ENCODE data around the gene MFAP3.
"Not testable (repeated sequence)": the region's sequence is repeated elsewhere in the genome, so short reads cannot be mapped to it uniquely, and the experiment has no call there.

Gene MFAP3

GRCh38 chr5:154055201-154055600, 16.4 kb downstream of the MFAP3 start:
- DNase-seq = no peak

GRCh38 chr5:154058055-154059038, 19.6 kb downstream of the MFAP3 start:
- DNase-seq = no peak

- DNase-seq = no peak
Observed at GRCh38 chr5:154059039-154059430, 20.3 kb downstream of the MFAP3 start.

- no peak for DNase-seq
Observed at GRCh38 chr5:154059583-154059982, 20.8 kb downstream of the MFAP3 start.

GRCh38 chr5:154060606-154061005, 21.8 kb downstream of the MFAP3 start:
- no peak for DNase-seq

- DNase-seq = no peak
Observed at GRCh38 chr5:154063372-154063771, 24.6 kb downstream of the MFAP3 start.

GRCh38 chr5:154065971-154066370, 27.2 kb downstream of the MFAP3 start:
- DNase-seq = no peak

- DNase-seq = not testable (repeated sequence)
Observed at GRCh38 chr5:154069854-154070253, 31.1 kb downstream of the MFAP3 start.

GRCh38 chr5:154071799-154072413, 33.1 kb downstream of the MFAP3 start:
- no peak for DNase-seq

GRCh38 chr5:154072414-154073171, 33.8 kb downstream of the MFAP3 start:
- DNase-seq = peak; percentile 70

- DNase-seq = no peak
Observed at GRCh38 chr5:154076240-154076922, 37.6 kb downstream of the MFAP3 start.

- no peak for DNase-seq
Observed at GRCh38 chr5:154077696-154078095, 38.9 kb downstream of the MFAP3 start.

- DNase-seq = peak; percentile 97
Observed at GRCh38 chr5:154078272-154078671, 39.5 kb downstream of the MFAP3 start.

GRCh38 chr5:154081246-154081645, 42.5 kb downstream of the MFAP3 start:
- DNase-seq = no peak

- DNase-seq = peak; percentile 24
Observed at GRCh38 chr5:154084062-154084639, 45.4 kb downstream of the MFAP3 start.

GRCh38 chr5:154086146-154086545, 47.4 kb downstream of the MFAP3 start:
- no peak for DNase-seq

- no peak for DNase-seq
Observed at GRCh38 chr5:154086641-154087040, 47.9 kb downstream of the MFAP3 start.

- DNase-seq = peak; percentile 94
Observed at GRCh38 chr5:154087260-154087659, 48.5 kb downstream of the MFAP3 start.

GRCh38 chr5:154088801-154089200, 50.0 kb downstream of the MFAP3 start:
- DNase-seq = no peak

GRCh38 chr5:154090656-154091055, 51.9 kb downstream of the MFAP3 start:
- no peak for DNase-seq

GRCh38 chr5:154092356-154093141, 53.8 kb downstream of the MFAP3 start:
- no peak for DNase-seq

GRCh38 chr5:154093142-154093532, 54.4 kb downstream of the MFAP3 start:
- DNase-seq = no peak

Data from COR-L47 (cell line).